T-helper 2 cell treated with Interferon-gamma antibody and Interleukin-4, amounts not matched to agents 100 ng/mL and 5 ng/mL, for 36 hours (primary cell): ENCODE measurements around the gene SORCS2. TPM values are rescaled to one million over a fixed set of nuclear protein-coding genes. Genes with fewer than 3 reads are reported as not detected.

Experiments used
- intact Hi-C: fragments of 100-400 bp; cut with micrococcal nuclease; formaldehyde crosslinking; loops from one replicate; pipeline ENCODE4 v1.15.1; 2023
- total RNA-seq: library from RNA; stranded (reverse); gene quantifications from 2 replicates; pipeline ENCODE4 v1.2.3, GENCODE V29; 2022

SORCS2 gene
- total RNA-seq, 1 donor from 2014 or later: 0.05 TPM

- intact Hi-C loops: no loop called here
These were observed 49.3 kb downstream of the SORCS2 start for GRCh38 chr4:7241597-7242125.

GRCh38 chr4:7242766-7243165, 50.4 kb downstream of the SORCS2 start:
- intact Hi-C loops: no loop called here

- intact Hi-C loops: no loop called here
These were observed 51.4 kb downstream of the SORCS2 start for GRCh38 chr4:7243609-7244330.

GRCh38 chr4:7244331-7244665, 52.0 kb downstream of the SORCS2 start:
- intact Hi-C loops: no loop called here

GRCh38 chr4:7244751-7245320, 52.5 kb downstream of the SORCS2 start:
- intact Hi-C loops: no loop called here

- intact Hi-C loops: no loop called here
These were observed 55.2 kb downstream of the SORCS2 start for GRCh38 chr4:7247521-7247920.

GRCh38 chr4:7247946-7248345, 55.6 kb downstream of the SORCS2 start:
- intact Hi-C loops: no loop called here

- intact Hi-C loops: no loop called here
These were observed 56.5 kb downstream of the SORCS2 start for GRCh38 chr4:7248857-7249256.

- intact Hi-C loops: no loop called here
These were observed 59.0 kb downstream of the SORCS2 start for GRCh38 chr4:7251321-7251720.

GRCh38 chr4:7252051-7252450, 59.7 kb downstream of the SORCS2 start:
- intact Hi-C loops: no loop called here

GRCh38 chr4:7252510-7253340, 60.4 kb downstream of the SORCS2 start:
- intact Hi-C loops: no loop called here

- intact Hi-C loops: no loop called here
These were observed 61.0 kb downstream of the SORCS2 start for GRCh38 chr4:7253341-7253700.

GRCh38 chr4:7253837-7254236, 61.5 kb downstream of the SORCS2 start:
- intact Hi-C loops: no loop called here

GRCh38 chr4:7254736-7255487, 62.6 kb downstream of the SORCS2 start:
- intact Hi-C loops: no loop called here

GRCh38 chr4:7255488-7255881, 63.1 kb downstream of the SORCS2 start:
- intact Hi-C loops: no loop called here

GRCh38 chr4:7255996-7256395, 63.7 kb downstream of the SORCS2 start:
- intact Hi-C loops: no loop called here

- intact Hi-C loops: no loop called here
These were observed 64.9 kb downstream of the SORCS2 start for GRCh38 chr4:7256984-7257810.

- intact Hi-C loops: no loop called here
These were observed 66.7 kb downstream of the SORCS2 start for GRCh38 chr4:7259039-7259438.

GRCh38 chr4:7260569-7260968, 68.2 kb downstream of the SORCS2 start:
- intact Hi-C loops: no loop called here

- intact Hi-C loops: no loop called here
These were observed 68.7 kb downstream of the SORCS2 start for GRCh38 chr4:7261087-7261486.

GRCh38 chr4:7261536-7261935, 69.2 kb downstream of the SORCS2 start:
- intact Hi-C loops: no loop called here
